Hepatocyte (in vitro differentiated cells): ENCODE data around the gene VOPP1. TPM values are rescaled to one million over a fixed set of nuclear protein-coding genes. Genes with fewer than 3 reads are reported as not detected.

ENCODE experiments used
- DNase-seq: peaks from one replicate; pipeline ENCODE4 v3.0.0-alpha.2; 2016; ENCODE audit warnings: low spot score
- H2AFZ ChIP-seq: fragments of 200-600 bp; sonication (generic); 2 replicates; pipeline ENCODE4 v1.6.0; 2016; ENCODE audit warnings: antibody characterized with exemption, mild to moderate bottlenecking
- H3K27ac ChIP-seq: fragments of 200-600 bp; sonication (generic); 2 replicates; pipeline ENCODE4 v1.5.1; 2016; ENCODE audit warnings: mild to moderate bottlenecking
- H3K27me3 ChIP-seq: fragments of 200-600 bp; sonication (generic); 2 replicates; pipeline ENCODE4 v1.6.1; 2016
- H3K36me3 ChIP-seq: fragments of 200-600 bp; sonication (generic); replicated peaks from 2 replicates; pipeline ENCODE4 v1.5.1; 2016; ENCODE audit warnings: low read depth; ENCODE audit not compliant: insufficient read depth
- H3K4me1 ChIP-seq: fragments of 200-600 bp; sonication (generic); 2 replicates; pipeline ENCODE4 v1.5.1; 2016; ENCODE audit warnings: mild to moderate bottlenecking, moderate library complexity; ENCODE audit not compliant: insufficient read depth
- H3K4me2 ChIP-seq: fragments of 200-600 bp; sonication (generic); 2 replicates; pipeline ENCODE4 v1.6.0; 2016
- H3K4me3 ChIP-seq: fragments of 200-600 bp; sonication (generic); 2 replicates; pipeline ENCODE4 v1.5.1; 2016; ENCODE audit warnings: mild to moderate bottlenecking
- H3K79me2 ChIP-seq: fragments of 200-600 bp; sonication (generic); 2 replicates; pipeline ENCODE4 v1.6.0; 2017; ENCODE audit warnings: mild to moderate bottlenecking
- H3K9me2 ChIP-seq: fragments of 200-600 bp; sonication (generic); replicated peaks from 2 replicates; pipeline ENCODE4 v1.6.0; 2017; ENCODE audit warnings: mild to moderate bottlenecking; ENCODE audit not compliant: insufficient read depth
- H3K9me3 ChIP-seq: fragments of 200-600 bp; sonication (generic); 2 replicates; pipeline ENCODE4 v1.5.1; 2016; ENCODE audit warnings: low read depth, mild to moderate bottlenecking
- H4K20me1 ChIP-seq: fragments of 200-600 bp; sonication (generic); 2 replicates; pipeline ENCODE4 v1.6.0; 2016; ENCODE audit warnings: mild to moderate bottlenecking; ENCODE audit not compliant: insufficient read depth, poor library complexity, severe bottlenecking
- EZH2 ChIP-seq: fragments of 200-600 bp; sonication (generic); IDR thresholded peaks from 2 replicates; pipeline ENCODE4 v1.6.1; 2016; ENCODE audit warnings: antibody characterized with exemption, mild to moderate bottlenecking, borderline replicate concordance
- EZH2phosphoT487 ChIP-seq: fragments of 200-600 bp; sonication (generic); IDR thresholded peaks from one replicate; pipeline ENCODE4 v1.6.1; 2018; ENCODE audit warnings: antibody characterized with exemption, mild to moderate bottlenecking, low read depth, moderate library complexity; ENCODE audit not compliant: unreplicated experiment, severe bottlenecking
- WGBS: methylation state at CpG from one replicate; pipeline ENCODE4 v1.1.6; 2016; ENCODE audit warnings: low lambda C conversion rate; ENCODE audit errors: missing lambda C conversion rate; 5-methylcytosine and 5-hydroxymethylcytosine counted together
- polyA plus RNA-seq: library from polyadenylated mRNA; unstranded; fragments of >200 nt; fragmentation: Nextera tagmentation; extraction: Ambion mirVana; gene quantifications from 2 replicates; pipeline ENCODE4 v1.2.1, GENCODE V29; 2016
- total RNA-seq: library from RNA; depleted of rRNA; stranded (reverse); fragments of >200 nt; gene quantifications from 2 replicates; pipeline ENCODE4 v1.2.3, GENCODE V29; 2014
- TF ChIP-seq, protein P1 (sequence below): fragments of 200-600 bp; sonication (generic); IDR thresholded peaks from 2 replicates; pipeline ENCODE4 v1.5.1; 2016; ENCODE audit warnings: antibody characterized with exemption, mild to moderate bottlenecking; ENCODE audit not compliant: poor library complexity

The VOPP1 gene
- total and polyA plus RNA-seq, 2 experiments from 2014 or later: 6.5 to 25.3 TPM

DNA sequence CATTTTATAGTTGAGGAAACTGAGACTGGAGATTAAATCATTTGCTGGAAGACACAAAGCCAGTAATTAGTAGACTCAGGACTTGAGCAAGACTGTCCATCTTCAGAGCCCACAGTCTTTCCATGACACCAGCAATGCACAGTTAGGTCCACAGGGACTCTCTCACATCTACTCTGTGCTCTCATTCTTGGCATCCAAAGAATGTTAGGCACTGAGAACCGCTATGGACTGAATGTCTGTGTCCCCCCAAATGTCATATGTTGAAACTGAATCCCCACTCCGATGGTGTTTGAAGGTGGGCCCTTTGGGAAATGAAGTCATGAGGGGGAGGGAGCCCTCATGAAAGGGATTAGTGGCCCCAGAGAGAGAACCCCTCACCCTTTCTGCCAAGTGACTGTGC is 106.6 kb downstream of the VOPP1 start:
- no peak overlapping the region for H3K4me2 ChIP-seq
- no peaks in the 10 kb centered on the region for H3K9me3 ChIP-seq
- TF ChIP-seq, protein P1, sequence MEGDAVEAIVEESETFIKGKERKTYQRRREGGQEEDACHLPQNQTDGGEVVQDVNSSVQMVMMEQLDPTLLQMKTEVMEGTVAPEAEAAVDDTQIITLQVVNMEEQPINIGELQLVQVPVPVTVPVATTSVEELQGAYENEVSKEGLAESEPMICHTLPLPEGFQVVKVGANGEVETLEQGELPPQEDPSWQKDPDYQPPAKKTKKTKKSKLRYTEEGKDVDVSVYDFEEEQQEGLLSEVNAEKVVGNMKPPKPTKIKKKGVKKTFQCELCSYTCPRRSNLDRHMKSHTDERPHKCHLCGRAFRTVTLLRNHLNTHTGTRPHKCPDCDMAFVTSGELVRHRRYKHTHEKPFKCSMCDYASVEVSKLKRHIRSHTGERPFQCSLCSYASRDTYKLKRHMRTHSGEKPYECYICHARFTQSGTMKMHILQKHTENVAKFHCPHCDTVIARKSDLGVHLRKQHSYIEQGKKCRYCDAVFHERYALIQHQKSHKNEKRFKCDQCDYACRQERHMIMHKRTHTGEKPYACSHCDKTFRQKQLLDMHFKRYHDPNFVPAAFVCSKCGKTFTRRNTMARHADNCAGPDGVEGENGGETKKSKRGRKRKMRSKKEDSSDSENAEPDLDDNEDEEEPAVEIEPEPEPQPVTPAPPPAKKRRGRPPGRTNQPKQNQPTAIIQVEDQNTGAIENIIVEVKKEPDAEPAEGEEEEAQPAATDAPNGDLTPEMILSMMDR: no peak
- TF ChIP-seq EZH2 (no peak), EZH2phosphoT487 (no peak)
- WGBS: 86% methylated on average over 2 of the region's 2 CpGs
- H3K4me3 ChIP-seq: no peak overlapping the region
- H4K20me1 ChIP-seq: no peaks in the 10 kb centered on the region
- H3K9me2 ChIP-seq: no peaks in the 10 kb centered on the region
- H3K79me2 ChIP-seq: no peaks in the 10 kb centered on the region
- H3K36me3 ChIP-seq: no peaks in the 10 kb centered on the region
- H3K27me3 ChIP-seq: no peaks in the 10 kb centered on the region
- H3K4me1 ChIP-seq: no peaks in the 10 kb centered on the region
- DNase-seq: no peak
- no peak overlapping the region for H3K27ac ChIP-seq
- no peak overlapping the region for H2AFZ ChIP-seq

DNA sequence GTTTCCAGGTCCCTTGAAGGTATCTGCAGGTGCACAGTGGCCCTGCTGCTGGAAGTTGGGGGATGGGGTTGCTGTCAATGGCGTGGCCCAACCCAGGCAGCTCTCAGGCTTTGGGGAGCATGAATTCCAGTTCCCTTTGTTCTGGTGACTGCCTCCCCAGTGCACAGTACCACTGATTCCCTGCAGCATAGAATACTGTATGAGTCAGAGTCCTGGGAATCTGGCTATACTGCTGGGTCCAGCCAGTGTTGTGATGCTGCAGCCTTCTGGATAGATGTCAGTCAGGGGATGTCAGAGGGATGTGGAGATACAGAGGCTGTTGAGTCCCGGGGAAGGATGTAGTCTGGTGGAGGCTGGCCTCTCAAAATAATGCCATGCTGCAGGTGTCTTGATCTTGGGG is 107.9 kb downstream of the VOPP1 start:
- Histone ChIP-seq H3K4me2 (no peak overlapping the region), H3K9me3 (no peaks in the 10 kb centered on the region), H3K27ac (no peak overlapping the region), H3K4me1 (no peaks in the 10 kb centered on the region), H3K27me3 (no peaks in the 10 kb centered on the region), H3K36me3 (no peaks in the 10 kb centered on the region), H3K9me2 (no peaks in the 10 kb centered on the region), H3K4me3 (no peak overlapping the region), H4K20me1 (no peaks in the 10 kb centered on the region), H2AFZ (no peak overlapping the region), H3K79me2 (no peaks in the 10 kb centered on the region)
- no peak for TF ChIP-seq EZH2phosphoT487
- no peak for TF ChIP-seq EZH2
- TF ChIP-seq, protein P1: no peak
- DNase-seq: no peak
- 100% methylated on average over 2 of the region's 2 CpGs for WGBS

DNA sequence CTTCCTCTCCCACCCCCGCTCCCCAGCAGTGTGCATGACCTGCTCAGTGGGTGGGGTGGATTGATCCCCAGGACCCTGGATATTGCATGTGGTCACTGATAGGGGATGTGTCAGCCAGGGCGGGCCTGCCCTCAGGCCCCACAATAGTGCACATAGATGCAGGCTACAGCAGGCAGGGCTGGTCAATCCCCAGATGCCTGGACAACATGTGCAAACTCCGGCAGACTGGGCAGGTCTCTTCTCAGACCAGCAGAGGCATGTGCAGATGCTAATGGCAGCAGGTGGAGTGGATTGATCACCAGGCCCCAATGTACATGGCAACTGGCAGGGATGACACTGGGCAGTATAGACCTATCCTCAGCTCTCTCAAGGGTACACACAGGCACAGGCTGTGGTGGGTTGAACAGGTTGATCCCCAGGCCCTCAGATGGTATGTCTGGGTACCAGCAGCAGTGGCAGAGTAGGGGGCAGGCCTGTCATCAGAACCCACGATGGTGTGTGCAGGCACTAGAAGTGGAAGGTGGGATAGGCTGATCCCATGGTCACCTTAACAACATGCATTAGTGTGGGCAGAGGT is 108.5 kb downstream of the VOPP1 start:
- Histone ChIP-seq H3K27me3 (no peaks in the 10 kb centered on the region), H3K4me2 (no peak overlapping the region), H3K27ac (no peak overlapping the region), H2AFZ (no peak overlapping the region), H3K9me3 (no peaks in the 10 kb centered on the region), H4K20me1 (no peaks in the 10 kb centered on the region), H3K79me2 (no peaks in the 10 kb centered on the region), H3K36me3 (no peaks in the 10 kb centered on the region), H3K4me3 (no peak overlapping the region), H3K9me2 (no peaks in the 10 kb centered on the region), H3K4me1 (no peaks in the 10 kb centered on the region)
- no peak for TF ChIP-seq EZH2phosphoT487
- TF ChIP-seq, protein P1: no peak
- DNase-seq: no peak
- WGBS: 97% methylated on average over 4 of the region's 4 CpGs

DNA sequence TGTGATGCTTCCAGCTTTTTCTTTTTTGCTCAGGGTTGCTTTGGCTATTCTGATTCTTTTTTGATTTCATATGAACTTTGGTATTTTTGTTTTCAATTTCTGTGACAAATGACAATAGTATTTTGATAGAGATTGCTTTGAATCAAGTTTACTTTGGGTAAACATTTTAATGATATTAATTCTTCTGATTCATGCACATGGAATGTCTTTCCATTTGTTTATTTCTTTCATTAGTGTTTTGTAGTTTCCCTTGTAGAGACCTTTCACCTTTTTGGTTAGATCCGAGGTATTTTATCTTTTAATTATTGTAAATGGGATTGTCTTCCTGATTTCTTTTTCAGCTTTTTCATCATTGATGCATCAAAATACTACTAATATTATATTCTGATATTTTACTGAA is 114.0 kb downstream of the VOPP1 start:
- no peaks in the 10 kb centered on the region for H4K20me1 ChIP-seq
- no peaks in the 10 kb centered on the region for H3K4me1 ChIP-seq
- TF ChIP-seq, protein P1: no peak
- TF ChIP-seq EZH2: no peak
- no peak for TF ChIP-seq EZH2phosphoT487
- H3K79me2 ChIP-seq: no peaks in the 10 kb centered on the region
- H3K9me3 ChIP-seq: no peaks in the 10 kb centered on the region
- H2AFZ ChIP-seq: no peak overlapping the region
- no peak overlapping the region for H3K4me2 ChIP-seq
- no peak for DNase-seq
- no peaks in the 10 kb centered on the region for H3K36me3 ChIP-seq
- WGBS: 97% methylated on average over 1 of the region's 1 CpG
- H3K9me2 ChIP-seq: no peaks in the 10 kb centered on the region
- H3K27ac ChIP-seq: no peak overlapping the region
- H3K4me3 ChIP-seq: no peak overlapping the region
- H3K27me3 ChIP-seq: no peaks in the 10 kb centered on the region
